Suprapubic skin (tissue), 4 donors: ENCODE data around the gene LAMA3.

ENCODE experiments used
- EP300 ChIP-seq: sonication (generic); formaldehyde crosslinking; IDR thresholded peaks from one replicate; pipeline ENCODE4 v1.6.1; 2017; ENCODE audit warnings: antibody characterized with exemption
- POLR2A ChIP-seq, 2 donors: fragments of 450-650 bp; IDR thresholded peaks; one replicate each; pipeline ENCODE4 v1.6.1; 2017; ENCODE audit warnings: antibody characterized with exemption in 2 of 2, mild to moderate bottlenecking in 2 of 2, moderate library complexity in 2 of 2
- POLR2AphosphoS5 ChIP-seq, 3 donors: sonication (generic); formaldehyde crosslinking; IDR thresholded peaks; one replicate each; pipeline ENCODE4 v1.6.1; 2017; ENCODE audit warnings: antibody characterized with exemption in 3 of 3
- TF ChIP-seq, protein P1 (sequence below), 2 donors: fragments of 200-600 bp in 1 of 2; fragments of 450-650 bp in 1 of 2; sonication (generic) in 1 of 2; IDR thresholded peaks; one replicate each; pipeline ENCODE4 v1.5.1; 2016 to 2019; ENCODE audit warnings: antibody characterized with exemption in 2 of 2, mild to moderate bottlenecking in 1 of 2, moderate library complexity in 1 of 2

DNA sequence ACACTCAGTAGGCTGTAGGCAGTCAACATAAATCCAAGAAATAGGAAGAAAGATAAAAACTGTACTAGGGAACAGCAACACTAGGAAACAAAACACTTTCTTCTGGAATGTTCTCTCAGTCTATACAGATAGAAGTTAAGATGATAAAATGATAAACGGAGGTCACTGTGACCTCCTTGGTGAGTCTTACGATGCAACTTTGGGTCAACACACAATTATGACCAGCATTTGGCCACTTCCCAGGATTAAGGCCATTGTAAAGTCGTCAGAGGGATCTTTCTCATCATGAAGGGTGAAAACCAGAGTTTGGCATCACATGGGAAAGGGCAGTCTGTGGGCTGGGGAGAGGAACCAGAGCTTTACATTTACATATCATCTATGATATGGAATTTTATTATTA lies 33.4 kb downstream of the LAMA3 start:
- TF ChIP-seq, protein P1, sequence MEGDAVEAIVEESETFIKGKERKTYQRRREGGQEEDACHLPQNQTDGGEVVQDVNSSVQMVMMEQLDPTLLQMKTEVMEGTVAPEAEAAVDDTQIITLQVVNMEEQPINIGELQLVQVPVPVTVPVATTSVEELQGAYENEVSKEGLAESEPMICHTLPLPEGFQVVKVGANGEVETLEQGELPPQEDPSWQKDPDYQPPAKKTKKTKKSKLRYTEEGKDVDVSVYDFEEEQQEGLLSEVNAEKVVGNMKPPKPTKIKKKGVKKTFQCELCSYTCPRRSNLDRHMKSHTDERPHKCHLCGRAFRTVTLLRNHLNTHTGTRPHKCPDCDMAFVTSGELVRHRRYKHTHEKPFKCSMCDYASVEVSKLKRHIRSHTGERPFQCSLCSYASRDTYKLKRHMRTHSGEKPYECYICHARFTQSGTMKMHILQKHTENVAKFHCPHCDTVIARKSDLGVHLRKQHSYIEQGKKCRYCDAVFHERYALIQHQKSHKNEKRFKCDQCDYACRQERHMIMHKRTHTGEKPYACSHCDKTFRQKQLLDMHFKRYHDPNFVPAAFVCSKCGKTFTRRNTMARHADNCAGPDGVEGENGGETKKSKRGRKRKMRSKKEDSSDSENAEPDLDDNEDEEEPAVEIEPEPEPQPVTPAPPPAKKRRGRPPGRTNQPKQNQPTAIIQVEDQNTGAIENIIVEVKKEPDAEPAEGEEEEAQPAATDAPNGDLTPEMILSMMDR (IDR thresholded peaks at IDR 0.05), result no peak
- no peak for TF ChIP-seq POLR2A (IDR thresholded peaks at IDR 0.05)
- no peak for TF ChIP-seq EP300
- TF ChIP-seq POLR2AphosphoS5 (IDR thresholded peaks at IDR 0.05), result no peak
